PC-9 (cell line): Measurements from ENCODE around the gene IL20.

ENCODE experiments used
- CTCF ChIP-seq: fragments of 200-600 bp; sonication (generic); conservative IDR thresholded peaks from 2 replicates; pipeline ENCODE4 v1.6.1; 2017; ENCODE audit warnings: mixed run types, antibody characterized with exemption, mild to moderate bottlenecking, moderate library complexity
- EZH2 ChIP-seq: fragments of 200-600 bp; sonication (generic); IDR thresholded peaks from 2 replicates; pipeline ENCODE4 v1.8.0; 2017; ENCODE audit warnings: antibody characterized with exemption, low read depth

DNA sequence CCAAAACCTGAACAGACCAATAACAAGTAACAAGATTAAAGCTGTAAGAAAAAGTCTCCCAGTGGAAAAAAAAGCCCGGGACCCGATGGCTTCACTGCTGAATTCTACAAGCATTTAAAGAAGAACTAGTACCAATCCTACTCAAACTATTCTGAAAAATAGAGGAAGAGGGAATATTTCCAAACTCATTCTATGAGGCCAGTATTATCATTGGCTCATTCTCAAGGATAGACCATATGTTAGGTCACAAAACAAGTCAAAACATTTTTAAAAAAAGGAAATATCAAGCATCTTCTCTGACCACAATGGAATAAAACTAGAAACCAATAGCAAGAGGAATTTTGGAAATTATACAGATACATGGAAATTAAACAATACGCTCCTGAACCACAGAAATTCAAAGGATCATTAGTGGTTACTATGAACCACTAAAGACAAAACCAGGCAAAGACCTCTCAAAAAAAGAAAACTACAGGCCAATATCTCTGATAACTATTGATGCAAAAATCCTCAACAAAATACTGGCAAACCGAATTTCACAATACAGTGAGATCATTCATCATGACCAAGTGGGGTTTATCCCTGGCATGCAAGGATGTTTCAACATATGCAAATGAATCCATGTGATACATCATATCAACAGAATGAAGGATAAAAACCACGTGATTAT, 13.9 kb upstream of the IL20 start:
- TF ChIP-seq CTCF (no peak), EZH2 (no peak)
